T-helper 17 cell (primary cell): ENCODE measurements around the gene SPATA32. TPM values are rescaled to one million over a fixed set of nuclear protein-coding genes. Genes with fewer than 3 reads are reported as not detected.
A peak's percentile ranks its signal among the peaks of the same experiment; 100 is the strongest.
"Not testable (repeated sequence)": the region's sequence is repeated elsewhere in the genome, so short reads cannot be mapped to it uniquely, and the experiment has no call there.

Source experiments
- ATAC-seq: fragments of 150-1000 bp; cut with Tn5 transposase; 2 replicates; pipeline ENCODE4 v1.10.0; 2021; ENCODE audit warnings: mild to moderate bottlenecking, moderate library complexity
- DNase-seq, 3 donors: peaks; one replicate each; pipeline versions ENCODE4 v3.0.0 to v3.0.0-alpha.2; 2020 to 2021
- H3K9me3 ChIP-seq: one replicate; pipeline ENCODE4 v1.7.0; 2013; ENCODE audit warnings: low read length, mild to moderate bottlenecking; ENCODE audit not compliant: control insufficient read depth, poor library complexity, severe bottlenecking
- H3K27ac Mint-ChIP-seq: one replicate; pipeline ENCODE4 v1.8.0; 2022; ENCODE audit warnings: mild to moderate bottlenecking, moderate library complexity, mixed read lengths
- H3K27me3 Mint-ChIP-seq: one replicate; pipeline ENCODE4 v1.8.0; 2022; ENCODE audit warnings: mixed read lengths
- H3K36me3 Mint-ChIP-seq: one replicate; pipeline ENCODE4 v1.8.0; 2022; ENCODE audit warnings: low read depth, mixed read lengths
- H3K4me1 Mint-ChIP-seq: one replicate; pipeline ENCODE4 v1.8.0; 2022; ENCODE audit warnings: mild to moderate bottlenecking, mixed read lengths
- H3K4me3 Mint-ChIP-seq: one replicate; pipeline ENCODE4 v1.8.0; 2022; ENCODE audit warnings: mild to moderate bottlenecking, moderate library complexity, mixed read lengths
- total RNA-seq, 4 donors: library from RNA in 2 of 4; stranded (reverse) in 2 of 4; gene quantifications; one replicate each; pipeline ENCODE4 v1.2.3 and lab custom pipeline; 2022 to 2026

Gene SPATA32
- total RNA-seq, 2 donors from 2014 or later: 0.17 TPM; not detected in 1

DNA sequence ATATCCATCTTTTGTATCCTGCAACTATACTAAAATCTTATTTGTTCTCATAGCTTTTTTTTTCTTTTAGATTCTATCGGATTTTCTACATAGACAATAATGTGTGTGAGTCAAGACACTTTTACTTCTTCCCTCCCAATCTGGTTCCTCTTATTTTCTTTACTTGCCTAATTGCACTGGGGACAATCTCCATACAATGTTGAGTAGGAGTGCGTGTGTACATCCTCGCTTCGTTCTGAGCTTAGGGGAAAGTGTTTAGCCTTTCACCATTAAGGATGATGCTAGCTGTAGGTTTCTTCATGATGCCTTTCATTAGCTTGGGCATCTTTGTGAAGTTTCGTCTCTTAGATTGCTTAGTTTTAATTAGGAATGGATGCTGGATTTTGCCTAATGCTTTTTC, 2.9 kb downstream of the SPATA32 start:
- H3K4me1 Mint-ChIP-seq: peaks cover 48% of the 10 kb centered on the region
- ATAC-seq: no peak
- no peak for DNase-seq
- H3K36me3 Mint-ChIP-seq: no peaks in the 10 kb centered on the region
- no peaks in the 10 kb centered on the region for H3K27me3 Mint-ChIP-seq
- no peak overlapping the region for H3K4me3 Mint-ChIP-seq
- H3K27ac Mint-ChIP-seq: no peak overlapping the region
- H3K9me3 ChIP-seq: no peaks in the 10 kb centered on the region

DNA sequence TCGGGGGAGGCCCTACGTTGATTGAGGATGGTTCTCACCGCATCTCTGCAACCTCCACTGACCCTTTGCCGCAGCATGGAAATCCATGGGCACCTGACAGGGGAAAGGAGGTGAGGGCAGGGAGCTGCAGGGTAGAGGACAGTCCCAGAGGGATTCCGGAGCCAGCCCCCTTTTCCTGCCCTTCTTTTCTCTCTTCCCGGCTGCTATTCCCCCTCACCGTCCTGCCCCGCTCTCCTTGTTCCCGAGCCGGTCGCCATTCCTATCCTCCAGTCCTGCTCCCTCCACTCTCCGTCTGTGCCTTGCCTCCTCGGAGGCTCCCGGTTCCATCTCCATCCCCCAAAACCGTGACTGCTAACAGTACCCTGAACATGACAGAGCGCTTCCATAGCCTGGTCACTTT, 4.8 kb downstream of the SPATA32 start:
- no peak for DNase-seq
- H3K27ac Mint-ChIP-seq: peak overlapping the region; percentile 47
- ATAC-seq: no peak
- H3K4me1 Mint-ChIP-seq: peaks cover 52% of the 10 kb centered on the region
- H3K27me3 Mint-ChIP-seq: no peaks in the 10 kb centered on the region
- no peak overlapping the region for H3K4me3 Mint-ChIP-seq
- no peaks in the 10 kb centered on the region for H3K36me3 Mint-ChIP-seq
- no peaks in the 10 kb centered on the region for H3K9me3 ChIP-seq

DNA sequence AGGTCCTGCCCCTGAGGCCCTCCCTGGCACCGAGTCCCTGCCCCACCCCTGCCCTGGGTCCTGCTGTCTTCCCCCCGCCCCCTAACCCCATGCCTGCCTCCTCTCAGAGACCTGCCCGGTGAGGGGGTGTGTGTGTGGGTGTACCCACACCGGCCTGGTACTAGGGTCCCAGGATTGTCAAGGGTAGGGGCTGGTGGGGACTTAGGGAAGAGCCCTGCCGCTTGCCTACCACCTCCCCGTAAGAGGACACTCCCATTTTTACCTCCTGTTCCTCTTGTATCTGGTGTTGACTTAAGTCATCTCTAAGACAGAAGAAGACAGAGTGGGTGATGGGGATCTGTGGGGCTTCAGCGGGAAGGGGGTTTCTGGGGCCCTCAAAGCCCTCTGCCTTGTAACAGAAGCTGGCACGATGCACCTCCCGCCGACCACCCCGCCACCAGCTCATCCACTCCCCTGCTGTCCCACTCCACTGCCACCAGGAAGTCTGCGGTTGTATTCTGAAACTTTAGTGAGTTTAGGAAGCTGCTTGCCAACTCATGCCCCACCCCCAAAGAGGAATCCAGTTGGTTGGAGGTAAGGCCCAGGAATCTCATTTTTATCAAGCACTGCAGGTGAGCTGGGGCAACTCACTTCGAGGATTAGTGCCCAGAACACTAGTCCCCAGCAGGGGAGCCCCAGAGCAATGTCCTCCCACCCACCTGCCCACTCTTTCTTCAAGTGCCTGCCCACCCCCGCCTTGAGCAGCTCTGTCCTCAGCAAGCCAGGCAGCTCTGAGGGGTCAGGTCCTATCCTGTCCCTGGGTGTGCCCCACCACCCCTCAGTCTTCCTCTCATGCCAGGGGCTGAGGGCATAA, 5.6 kb downstream of the SPATA32 start:
- Mint-ChIP-seq H3K27ac (no peak overlapping the region), H3K4me1 (peaks cover 50% of the 10 kb centered on the region), H3K36me3 (no peaks in the 10 kb centered on the region), H3K27me3 (no peaks in the 10 kb centered on the region), H3K4me3 (peak overlapping the region; percentile 55)
- peak; percentile 59 for ATAC-seq
- no peak for DNase-seq
- H3K9me3 ChIP-seq: no peaks in the 10 kb centered on the region

DNA sequence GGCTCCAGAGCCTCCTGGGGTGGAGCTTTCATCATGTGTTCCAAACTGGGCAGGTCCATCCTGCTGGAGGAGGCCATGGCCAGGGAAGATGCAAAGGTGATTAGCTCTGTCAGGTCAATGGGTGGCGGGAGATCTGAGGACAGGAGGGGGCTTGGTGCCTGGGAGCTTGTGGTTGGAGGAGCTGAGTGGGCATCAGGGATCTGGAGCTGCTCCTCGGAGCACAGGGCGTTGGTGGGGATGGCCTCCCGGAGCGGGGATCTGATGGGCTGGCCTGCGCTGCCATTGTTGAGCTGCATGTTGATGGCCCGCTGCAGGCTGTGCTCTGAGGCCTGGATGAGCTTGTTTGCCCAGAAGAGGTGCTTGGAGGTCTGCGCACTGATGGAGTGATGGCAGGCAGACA, 6.5 kb downstream of the SPATA32 start:
- H3K4me1 Mint-ChIP-seq: peaks cover 45% of the 10 kb centered on the region
- DNase-seq (no peak), ATAC-seq (no peak)
- no peaks in the 10 kb centered on the region for H3K27me3 Mint-ChIP-seq
- H3K36me3 Mint-ChIP-seq: no peaks in the 10 kb centered on the region
- peak overlapping the region; percentile 49 for H3K4me3 Mint-ChIP-seq
- H3K27ac Mint-ChIP-seq: no peak overlapping the region
- H3K9me3 ChIP-seq: no peaks in the 10 kb centered on the region

DNA sequence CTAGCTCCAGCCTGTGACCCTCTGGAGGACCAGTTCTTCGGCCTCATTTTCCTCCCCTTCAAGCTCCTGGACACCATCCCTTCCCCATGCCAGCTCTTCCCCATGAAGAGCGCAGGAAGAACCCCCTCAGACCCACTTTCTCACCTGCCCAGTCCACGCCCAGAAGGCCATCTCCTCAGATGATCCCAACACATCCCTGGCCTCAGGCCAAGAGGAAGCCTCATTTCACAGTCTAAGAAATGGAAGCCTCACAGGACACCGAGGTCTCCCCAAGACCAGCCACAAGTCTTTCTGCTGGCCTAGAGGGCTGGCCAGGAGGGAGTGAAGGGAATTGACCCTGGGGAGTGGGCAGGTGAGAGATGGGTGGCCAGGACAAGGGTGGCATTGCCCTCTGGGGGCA, 8.0 kb downstream of the SPATA32 start:
- Mint-ChIP-seq H3K27ac (peak overlapping the region; percentile 90), H3K36me3 (no peaks in the 10 kb centered on the region), H3K27me3 (no peaks in the 10 kb centered on the region), H3K4me3 (no peak overlapping the region), H3K4me1 (peaks cover 46% of the 10 kb centered on the region)
- DNase-seq (no peak), ATAC-seq (no peak)
- H3K9me3 ChIP-seq: no peaks in the 10 kb centered on the region

DNA sequence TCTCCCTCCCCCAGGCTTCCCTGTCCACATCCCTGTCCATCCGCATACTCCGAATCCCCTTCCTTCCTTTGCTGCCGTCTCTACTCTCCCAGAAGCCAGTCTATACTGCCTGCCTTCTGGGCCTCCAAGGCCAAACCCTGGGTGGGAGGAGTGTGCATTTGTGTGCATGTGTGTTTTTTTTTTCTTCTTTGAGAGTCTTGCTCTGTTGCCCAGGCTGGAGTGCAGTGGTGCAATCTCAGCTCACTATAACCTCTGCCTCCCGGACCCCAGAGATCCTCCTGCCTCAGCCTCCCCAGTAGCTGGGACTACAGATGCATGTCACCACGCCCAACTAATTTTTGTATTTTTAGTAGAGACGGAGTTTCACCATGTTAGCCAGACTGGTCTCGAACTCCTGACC, 8.7 kb downstream of the SPATA32 start:
- not testable (repeated sequence) for DNase-seq, H3K27me3 Mint-ChIP-seq, H3K4me3 Mint-ChIP-seq, H3K36me3 Mint-ChIP-seq, H3K9me3 ChIP-seq, ATAC-seq
- peaks cover 53% of the 10 kb centered on the region for H3K4me1 Mint-ChIP-seq
- H3K27ac Mint-ChIP-seq: peak overlapping the region; percentile 90

DNA sequence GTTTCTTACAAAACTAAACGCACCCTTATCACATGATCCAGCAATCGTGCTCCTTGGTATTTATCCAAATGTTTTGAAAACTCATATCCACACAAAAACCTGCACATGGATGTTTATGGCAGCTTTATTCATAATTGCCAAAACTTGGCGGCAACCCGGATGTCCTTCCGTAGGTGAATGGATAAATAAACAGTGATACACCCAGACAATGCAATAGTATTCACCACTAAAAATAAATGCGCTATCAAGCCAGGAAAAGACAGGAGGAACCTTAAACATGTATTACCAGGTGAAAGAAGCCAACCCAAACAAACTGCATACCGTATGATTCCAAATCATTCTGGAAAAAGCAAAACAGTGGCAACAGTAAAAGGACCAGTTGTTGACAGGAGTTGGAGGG, 10.0 kb downstream of the SPATA32 start:
- DNase-seq (no peak), ATAC-seq (no peak)
- Mint-ChIP-seq H3K27me3 (no peaks in the 10 kb centered on the region), H3K4me3 (no peak overlapping the region), H3K27ac (peak overlapping the region; percentile 21), H3K36me3 (no peaks in the 10 kb centered on the region), H3K4me1 (peaks cover 53% of the 10 kb centered on the region)
- no peaks in the 10 kb centered on the region for H3K9me3 ChIP-seq

DNA sequence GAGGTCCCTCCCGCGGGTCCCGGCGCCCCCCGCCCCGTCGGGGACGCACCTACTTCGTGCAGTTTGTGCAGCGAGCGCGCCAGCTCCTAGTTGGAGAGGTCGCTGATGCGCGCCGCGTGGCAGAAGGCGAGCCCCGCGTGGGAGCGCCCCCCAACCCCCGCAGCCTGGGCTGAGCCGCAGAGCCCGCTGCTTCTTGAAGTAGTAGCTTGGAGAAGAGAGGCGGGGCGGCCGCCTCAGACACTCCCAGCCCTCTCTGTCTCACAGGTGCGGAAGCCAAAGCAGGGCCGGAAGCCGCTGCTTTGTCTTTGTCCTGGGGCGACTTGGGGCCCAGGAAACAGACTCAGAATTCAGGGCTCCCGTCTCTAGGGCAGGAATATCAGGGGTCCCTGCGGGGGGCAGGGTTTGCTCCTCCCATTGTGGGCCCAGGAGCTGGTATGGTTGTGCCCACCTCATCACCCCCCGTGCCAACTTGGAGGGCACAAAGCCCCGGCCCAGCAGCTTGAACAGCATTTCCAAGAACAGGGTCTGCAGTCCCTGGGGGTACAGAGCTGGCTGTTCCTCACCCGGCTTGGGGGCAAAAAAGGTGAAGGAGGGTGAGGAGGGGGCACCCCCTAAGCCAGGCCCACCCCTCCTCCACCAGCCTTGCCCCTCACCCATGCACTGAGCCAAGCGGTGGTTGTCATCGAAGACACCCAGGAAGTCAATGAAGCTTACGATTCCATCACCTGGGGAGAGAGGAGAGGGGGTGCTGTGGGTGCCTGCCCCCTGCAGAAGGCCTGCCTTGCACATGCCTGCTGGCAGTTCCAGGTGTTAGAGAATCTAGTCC, 13.5 kb downstream of the SPATA32 start:
- peaks cover 40% of the 10 kb centered on the region for H3K4me1 Mint-ChIP-seq
- no peaks in the 10 kb centered on the region for H3K27me3 Mint-ChIP-seq
- ATAC-seq: peak; percentile 80
- H3K4me3 Mint-ChIP-seq: peak overlapping the region; percentile 91
- no peaks in the 10 kb centered on the region for H3K9me3 ChIP-seq
- no peaks in the 10 kb centered on the region for H3K36me3 Mint-ChIP-seq
- peak overlapping the region; percentile 98 for H3K27ac Mint-ChIP-seq
- DNase-seq: peak; percentile 73 to 80 (median 75)

DNA sequence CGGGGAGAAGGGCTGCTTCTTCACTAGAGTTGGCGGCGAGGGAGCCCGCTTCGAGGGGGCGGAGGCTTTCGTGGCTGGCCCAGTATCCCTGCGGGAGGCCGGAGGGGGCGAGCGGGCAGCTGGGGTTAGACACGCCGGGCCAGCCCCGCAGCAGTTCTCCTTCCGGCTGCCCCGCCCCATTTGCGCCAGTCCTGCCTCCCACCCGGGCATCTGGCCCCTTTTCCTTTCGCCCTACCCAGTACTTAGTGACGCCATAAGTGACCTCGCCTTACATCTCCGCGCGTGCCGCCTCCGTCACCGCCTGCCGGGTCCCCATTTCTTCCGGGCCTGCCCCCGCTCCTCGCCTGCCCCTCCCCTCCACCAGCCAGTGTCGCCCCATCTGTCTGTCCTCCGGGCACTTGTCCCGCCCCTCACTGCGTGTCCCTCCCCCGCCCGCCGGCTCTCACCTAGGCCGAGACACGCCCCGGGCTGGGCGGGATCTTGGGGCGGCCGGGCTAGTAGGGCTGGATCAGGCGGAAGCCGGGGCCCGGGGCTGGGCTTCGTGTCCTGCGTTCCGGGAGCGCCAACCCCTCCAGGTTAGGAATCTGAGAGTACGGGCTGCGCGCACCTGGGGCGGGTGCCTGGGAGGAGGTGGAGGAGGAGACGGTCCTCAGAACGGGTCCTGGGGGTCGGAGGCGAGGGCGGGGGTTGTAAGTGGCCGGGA, 14.3 kb downstream of the SPATA32 start:
- peaks cover 38% of the 10 kb centered on the region for H3K4me1 Mint-ChIP-seq
- H3K27me3 Mint-ChIP-seq: no peaks in the 10 kb centered on the region
- H3K36me3 Mint-ChIP-seq: no peaks in the 10 kb centered on the region
- peak; percentile 86 for ATAC-seq
- H3K27ac Mint-ChIP-seq: peak overlapping the region; percentile 98
- H3K9me3 ChIP-seq: no peaks in the 10 kb centered on the region
- H3K4me3 Mint-ChIP-seq: peak overlapping the region; percentile 91
- peak; percentile 90 to 98 (median 97) for DNase-seq

DNA sequence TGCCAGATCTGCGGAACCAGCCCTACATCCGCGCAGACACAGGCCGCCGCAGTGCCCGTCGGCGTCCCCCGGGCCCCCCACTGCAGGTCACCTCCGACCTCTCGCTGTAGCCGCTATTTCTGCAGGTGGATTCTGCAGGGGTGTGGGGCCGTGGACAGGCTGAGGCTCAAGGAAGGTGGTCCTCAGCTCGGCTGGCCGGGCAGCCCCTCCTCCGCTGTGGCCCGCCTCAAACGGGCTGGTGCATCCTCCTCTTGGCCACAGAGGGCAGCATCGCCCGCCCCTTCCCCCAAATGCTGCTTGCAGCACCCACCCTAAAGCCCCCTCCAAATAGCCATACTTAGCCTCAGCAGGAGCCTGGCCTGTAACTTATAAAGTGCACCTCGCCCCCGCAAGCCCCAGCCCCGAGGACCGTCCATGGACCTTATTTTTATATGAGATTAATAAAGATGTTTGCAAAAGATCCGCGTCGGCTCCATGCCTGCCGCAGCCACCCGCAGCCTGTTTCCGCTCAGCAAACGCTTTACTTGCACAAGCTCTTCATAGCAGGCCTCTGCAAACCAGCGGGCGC, 14.9 kb downstream of the SPATA32 start:
- Mint-ChIP-seq H3K4me3 (peak overlapping the region; percentile 91), H3K36me3 (no peaks in the 10 kb centered on the region)
- DNase-seq: no peak

DNA sequence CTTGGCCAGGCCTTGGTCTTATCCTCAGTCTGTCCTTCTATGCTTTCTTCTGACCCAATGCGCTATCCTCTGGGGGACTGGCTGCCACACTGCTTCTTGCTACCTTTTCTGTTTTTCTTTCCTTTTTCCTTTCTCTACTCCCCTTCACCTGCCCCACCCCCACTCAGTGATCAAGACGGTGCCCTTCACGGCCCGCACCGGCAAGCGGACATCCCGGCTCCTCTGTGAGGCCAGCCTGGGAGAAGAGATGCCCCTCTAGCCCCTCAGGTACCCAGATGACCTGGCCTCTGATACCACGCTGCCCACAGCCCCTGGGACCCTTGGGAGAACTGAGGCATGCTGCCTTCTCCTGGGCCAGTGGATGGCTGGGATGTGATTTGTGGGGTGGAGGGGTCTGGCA, 15.6 kb downstream of the SPATA32 start:
- no peaks in the 10 kb centered on the region for H3K9me3 ChIP-seq
- no peak for ATAC-seq
- H3K4me3 Mint-ChIP-seq: peak overlapping the region; percentile 91
- no peaks in the 10 kb centered on the region for H3K36me3 Mint-ChIP-seq
- H3K4me1 Mint-ChIP-seq: peaks cover 40% of the 10 kb centered on the region
- DNase-seq: no peak
- peak overlapping the region; percentile 98 for H3K27ac Mint-ChIP-seq
- no peaks in the 10 kb centered on the region for H3K27me3 Mint-ChIP-seq

More for the DNA sequence above, 14.9 kb downstream of the SPATA32 start:
- no peaks in the 10 kb centered on the region for H3K9me3 ChIP-seq
- Mint-ChIP-seq H3K27me3 (no peaks in the 10 kb centered on the region), H3K27ac (peak overlapping the region; percentile 98), H3K4me1 (peaks cover 40% of the 10 kb centered on the region)
- ATAC-seq: peak; percentile 49

DNA sequence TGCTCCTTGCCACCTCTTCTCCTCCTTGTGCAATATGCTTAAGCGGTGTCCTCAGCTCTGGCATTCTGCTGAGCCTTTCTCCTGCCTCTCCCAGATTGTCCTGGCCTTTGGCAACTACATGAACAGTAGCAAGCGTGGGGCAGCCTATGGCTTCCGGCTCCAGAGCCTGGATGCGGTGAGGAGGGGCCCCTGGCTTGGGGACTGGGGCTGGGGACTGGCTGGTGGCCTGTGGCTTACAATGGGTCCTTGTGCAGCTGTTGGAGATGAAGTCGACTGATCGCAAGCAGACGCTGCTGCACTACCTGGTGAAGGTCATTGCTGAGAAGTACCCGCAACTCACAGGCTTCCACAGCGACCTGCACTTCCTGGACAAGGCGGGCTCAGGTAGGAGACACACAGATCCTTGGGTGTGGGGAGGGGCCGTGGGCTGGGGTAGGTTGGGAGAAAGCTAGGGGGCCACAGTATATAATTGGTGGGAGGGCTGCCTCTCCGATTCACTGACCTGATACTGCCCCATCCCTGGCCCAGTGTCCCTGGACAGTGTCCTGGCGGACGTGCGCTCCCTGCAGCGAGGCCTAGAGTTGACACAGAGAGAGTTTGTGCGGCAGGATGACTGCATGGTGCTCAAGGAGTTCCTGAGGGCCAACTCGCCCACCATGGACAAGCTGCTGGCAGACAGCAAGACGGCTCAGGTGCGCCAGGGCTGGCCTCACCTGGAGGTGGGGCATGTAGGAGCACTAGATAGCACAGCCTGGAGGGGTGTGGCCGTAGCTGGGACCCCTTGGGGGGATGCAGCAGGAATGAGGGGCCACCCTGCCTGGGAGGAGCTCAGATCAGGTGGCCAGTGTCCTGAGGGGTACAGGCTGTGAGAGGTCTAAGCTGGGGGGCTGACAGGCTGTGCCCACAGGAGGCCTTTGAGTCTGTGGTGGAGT, 16.9 kb downstream of the SPATA32 start:
- H3K4me1 Mint-ChIP-seq: peaks cover 36% of the 10 kb centered on the region
- H3K27ac Mint-ChIP-seq: peak overlapping the region; percentile 98

More for the DNA sequence above, 16.9 kb downstream of the SPATA32 start:
- no peak for ATAC-seq
- H3K9me3 ChIP-seq: no peaks in the 10 kb centered on the region
- Mint-ChIP-seq H3K4me3 (peak overlapping the region; percentile 72), H3K36me3 (peaks cover 2% of the 10 kb centered on the region), H3K27me3 (no peaks in the 10 kb centered on the region)
- no peak for DNase-seq
